Choroid plexus epithelial cell (primary cell): ENCODE results near the gene LYSMD3.
A peak's percentile ranks its signal among the peaks of the same experiment; 100 is the strongest.

Experiments
- DNase-seq: peaks from one replicate; pipeline ENCODE4 v3.0.0-alpha.2; 2010; ENCODE audit warnings: low read depth
- H3K4me3 ChIP-seq: 2 replicates; pipeline ENCODE4 v1.5.1; 2011; ENCODE audit warnings: low read depth, mild to moderate bottlenecking, control low read depth, low read length, moderate library complexity
- CTCF ChIP-seq: conservative IDR thresholded peaks from 2 replicates; pipeline ENCODE4 v1.5.1; 2011; ENCODE audit warnings: low read depth, mild to moderate bottlenecking, control low read depth, inconsistent platforms, low read length, moderate library complexity

The LYSMD3 gene

GRCh38 chr5:90518661-90519060 is 10.7 kb downstream of the LYSMD3 start:
- TF ChIP-seq CTCF, result no peak
- no peak overlapping the region for H3K4me3 ChIP-seq
- peak; percentile 79 for DNase-seq

- no peak for TF ChIP-seq CTCF
- no peak overlapping the region for H3K4me3 ChIP-seq
- no peak for DNase-seq
Measured at GRCh38 chr5:90514520-90514919, 14.9 kb downstream of the LYSMD3 start.

- H3K4me3 ChIP-seq, result no peak overlapping the region
- no peak for DNase-seq
- TF ChIP-seq CTCF, result no peak
Measured at GRCh38 chr5:90510438-90510837, 18.9 kb downstream of the LYSMD3 start.

GRCh38 chr5:90506221-90506620 is 23.2 kb downstream of the LYSMD3 start:
- DNase-seq, result peak; percentile 16
- no peak for TF ChIP-seq CTCF
- no peak overlapping the region for H3K4me3 ChIP-seq

GRCh38 chr5:90504743-90505142 is 24.6 kb downstream of the LYSMD3 start:
- DNase-seq, result no peak
- TF ChIP-seq CTCF, result no peak
- no peak overlapping the region for H3K4me3 ChIP-seq

- TF ChIP-seq CTCF, result no peak
- DNase-seq, result no peak
- H3K4me3 ChIP-seq, result no peak overlapping the region
Measured at GRCh38 chr5:90503596-90503995, 25.8 kb downstream of the LYSMD3 start.

- no peak overlapping the region for H3K4me3 ChIP-seq
- TF ChIP-seq CTCF, result no peak
- DNase-seq, result no peak
Measured at GRCh38 chr5:90495146-90495545, 34.2 kb downstream of the LYSMD3 start.
